SH-SY5Y (cell line): ENCODE results near the gene HMGA1.

Experiments used
- GATA2 ChIP-seq: IDR thresholded peaks from 2 replicates; pipeline ENCODE4 v1.6.1; 2011; ENCODE audit warnings: mild to moderate bottlenecking, low read depth, low read length
- GATA3 ChIP-seq: IDR thresholded peaks from 2 replicates; pipeline ENCODE4 v1.6.1; 2011; ENCODE audit warnings: low read depth, mild to moderate bottlenecking, low read length, moderate library complexity

- TF ChIP-seq GATA2 (no peak), GATA3 (no peak)
These were observed 48.9 kb downstream of the HMGA1 start for GRCh38 chr6:34285448-34286164.
